Activated CD8-positive, alpha-beta T cell treated with anti-CD3 and anti-CD28 coated beads for 36 hours (primary cell): ENCODE measurements around the gene CDH2. TPM values are rescaled to one million over a fixed set of nuclear protein-coding genes. Genes with fewer than 3 reads are reported as not detected.

Experiments used
- ATAC-seq: fragments of 200-7000 bp; cut with Tn5 transposase; one replicate; pipeline ENCODE4 v1.10.0; 2021; ENCODE audit warnings: mild to moderate bottlenecking, moderate library complexity
- CTCF ChIA-PET: fragments of 350-600 bp; sonication (Branson Sonifier 250); formaldehyde crosslinking; loops from one replicate; lab custom pipeline; 2021; ENCODE audit warnings: antibody characterized with exemption; lab: Charles Lee
- POLR2A ChIA-PET: fragments of 350-600 bp; sonication (Branson Sonifier 250); formaldehyde crosslinking; loops from one replicate; lab custom pipeline; 2021; ENCODE audit warnings: antibody characterized with exemption; lab: Charles Lee
- DNase-seq: peaks from one replicate; pipeline ENCODE4 v3.0.0-alpha.2; 2020
- H3K27ac Mint-ChIP-seq: one replicate; pipeline ENCODE4 v1.8.0; 2021; ENCODE audit warnings: mild to moderate bottlenecking, mixed read lengths
- H3K27me3 Mint-ChIP-seq: one replicate; pipeline ENCODE4 v1.8.0; 2021; ENCODE audit warnings: mixed read lengths
- H3K36me3 Mint-ChIP-seq: one replicate; pipeline ENCODE4 v1.8.0; 2021; ENCODE audit warnings: low read depth, mixed read lengths
- H3K4me1 Mint-ChIP-seq: one replicate; pipeline ENCODE4 v1.8.0; 2021; ENCODE audit warnings: low read depth, mixed read lengths
- H3K4me3 Mint-ChIP-seq: one replicate; pipeline ENCODE4 v1.8.0; 2021; ENCODE audit warnings: mild to moderate bottlenecking, moderate library complexity, mixed read lengths
- H3K9me3 Mint-ChIP-seq: one replicate; pipeline ENCODE4 v1.8.0; 2021; ENCODE audit warnings: mixed read lengths
- intact Hi-C: fragments of 100-400 bp; cut with micrococcal nuclease; formaldehyde crosslinking; loops from one replicate; pipeline ENCODE4 v1.10.0; 2022
- total RNA-seq, 2 experiments: library from RNA; stranded (reverse); gene quantifications; one replicate each; pipeline ENCODE4 v1.2.3, GENCODE V29; 2021
- TF ChIP-seq, protein P1 (sequence below): fragments of 200-600 bp; IDR thresholded peaks from one replicate; pipeline ENCODE4 v1.8.0; 2022; ENCODE audit warnings: antibody characterized with exemption, mild to moderate bottlenecking

CDH2 gene
- total RNA-seq, 2 experiments from 2014 or later, result 0.18 TPM; not detected in 1

DNA sequence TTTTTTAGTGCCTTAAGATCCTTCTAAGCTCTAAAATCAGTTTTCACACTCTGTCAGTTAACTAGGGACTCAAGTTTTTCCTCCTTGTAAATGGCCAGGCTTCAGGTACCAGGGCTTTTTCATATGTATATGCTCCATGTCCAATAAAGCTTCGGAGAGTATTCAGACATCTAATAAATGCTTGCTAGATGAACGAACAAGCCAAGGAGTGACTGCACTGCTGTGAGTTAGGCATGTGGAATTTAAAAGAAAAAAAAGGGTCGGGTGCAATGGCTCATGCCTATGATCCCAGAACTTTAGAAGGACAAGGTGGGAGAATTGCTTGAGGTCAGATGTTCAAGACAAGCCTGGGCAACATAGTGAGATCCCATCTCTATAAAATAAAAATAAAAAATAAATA lies 81.9 kb downstream of the CDH2 start:
- H3K27ac Mint-ChIP-seq, result no peak overlapping the region
- H3K4me3 Mint-ChIP-seq, result no peak overlapping the region
- H3K36me3 Mint-ChIP-seq, result no peaks in the 10 kb centered on the region
- DNase-seq (no peak), ATAC-seq (no peak)
- no peaks in the 10 kb centered on the region for H3K9me3 Mint-ChIP-seq
- no peaks in the 10 kb centered on the region for H3K4me1 Mint-ChIP-seq
- POLR2A ChIA-PET, result no interaction called here
- intact Hi-C loops, result no loop called here
- CTCF ChIA-PET, result no interaction called here
- TF ChIP-seq, protein P1, sequence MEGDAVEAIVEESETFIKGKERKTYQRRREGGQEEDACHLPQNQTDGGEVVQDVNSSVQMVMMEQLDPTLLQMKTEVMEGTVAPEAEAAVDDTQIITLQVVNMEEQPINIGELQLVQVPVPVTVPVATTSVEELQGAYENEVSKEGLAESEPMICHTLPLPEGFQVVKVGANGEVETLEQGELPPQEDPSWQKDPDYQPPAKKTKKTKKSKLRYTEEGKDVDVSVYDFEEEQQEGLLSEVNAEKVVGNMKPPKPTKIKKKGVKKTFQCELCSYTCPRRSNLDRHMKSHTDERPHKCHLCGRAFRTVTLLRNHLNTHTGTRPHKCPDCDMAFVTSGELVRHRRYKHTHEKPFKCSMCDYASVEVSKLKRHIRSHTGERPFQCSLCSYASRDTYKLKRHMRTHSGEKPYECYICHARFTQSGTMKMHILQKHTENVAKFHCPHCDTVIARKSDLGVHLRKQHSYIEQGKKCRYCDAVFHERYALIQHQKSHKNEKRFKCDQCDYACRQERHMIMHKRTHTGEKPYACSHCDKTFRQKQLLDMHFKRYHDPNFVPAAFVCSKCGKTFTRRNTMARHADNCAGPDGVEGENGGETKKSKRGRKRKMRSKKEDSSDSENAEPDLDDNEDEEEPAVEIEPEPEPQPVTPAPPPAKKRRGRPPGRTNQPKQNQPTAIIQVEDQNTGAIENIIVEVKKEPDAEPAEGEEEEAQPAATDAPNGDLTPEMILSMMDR, result no peak
- no peaks in the 10 kb centered on the region for H3K27me3 Mint-ChIP-seq

- ATAC-seq (no peak), DNase-seq (no peak)
- Mint-ChIP-seq H3K27me3 (no peaks in the 10 kb centered on the region), H3K9me3 (no peaks in the 10 kb centered on the region), H3K36me3 (no peaks in the 10 kb centered on the region), H3K27ac (no peak overlapping the region), H3K4me3 (no peak overlapping the region), H3K4me1 (no peaks in the 10 kb centered on the region)
- TF ChIP-seq, protein P1, result no peak
- ChIA-PET POLR2A (no interaction called here), CTCF (no interaction called here)
- intact Hi-C loops, result no loop called here
Observed at GRCh38 chr18:28091197-28091596, 85.7 kb downstream of the CDH2 start.

GRCh38 chr18:28088477-28088876 lies 88.5 kb downstream of the CDH2 start:
- H3K27me3 Mint-ChIP-seq, result no peaks in the 10 kb centered on the region
- POLR2A ChIA-PET, result no interaction called here
- no peak for ATAC-seq
- H3K4me1 Mint-ChIP-seq, result no peaks in the 10 kb centered on the region
- TF ChIP-seq, protein P1, result no peak
- no peaks in the 10 kb centered on the region for H3K9me3 Mint-ChIP-seq
- intact Hi-C loops, result no loop called here
- no peaks in the 10 kb centered on the region for H3K36me3 Mint-ChIP-seq
- CTCF ChIA-PET, result no interaction called here
- H3K27ac Mint-ChIP-seq, result no peak overlapping the region
- H3K4me3 Mint-ChIP-seq, result no peak overlapping the region
- no peak for DNase-seq

- Mint-ChIP-seq H3K27me3 (no peaks in the 10 kb centered on the region), H3K36me3 (no peaks in the 10 kb centered on the region), H3K27ac (no peak overlapping the region), H3K4me1 (no peaks in the 10 kb centered on the region), H3K9me3 (no peaks in the 10 kb centered on the region), H3K4me3 (no peak overlapping the region)
- TF ChIP-seq, protein P1, result no peak
- DNase-seq, result no peak
- ATAC-seq, result no peak
- intact Hi-C loops, result no loop called here
- ChIA-PET CTCF (no interaction called here), POLR2A (no interaction called here)
Observed at GRCh38 chr18:28086670-28087552, 90.0 kb downstream of the CDH2 start.

- intact Hi-C loops, result no loop called here
Observed at GRCh38 chr18:28081516-28081915, 95.4 kb downstream of the CDH2 start.

More at GRCh38 chr18:28081516-28081915, 95.4 kb downstream of the CDH2 start:
- Mint-ChIP-seq H3K9me3 (no peaks in the 10 kb centered on the region), H3K27ac (no peak overlapping the region), H3K4me1 (no peaks in the 10 kb centered on the region), H3K4me3 (no peak overlapping the region), H3K27me3 (no peaks in the 10 kb centered on the region), H3K36me3 (no peaks in the 10 kb centered on the region)
- ChIA-PET CTCF (interaction anchor here (0.8 kb wide), 1 partner anchor 17 kb away, joined by 3 read pairs; no protein-coding TSS in a partner anchor), POLR2A (no interaction called here)
- ATAC-seq (no peak), DNase-seq (no peak)
- TF ChIP-seq, protein P1, result no peak
